ENCODE data around the gene MAPKAPK2. TPM values are rescaled to one million over a fixed set of nuclear protein-coding genes. Genes with fewer than 3 reads are reported as not detected.
A peak's percentile ranks its signal among the peaks of the same experiment; 100 is the strongest.

Gene MAPKAPK2
- total and polyA plus RNA-seq, 2 donors (not counting 1 experiment from before 2014, with no cell fraction given), result 60.3 to 85.8 TPM

DNA sequence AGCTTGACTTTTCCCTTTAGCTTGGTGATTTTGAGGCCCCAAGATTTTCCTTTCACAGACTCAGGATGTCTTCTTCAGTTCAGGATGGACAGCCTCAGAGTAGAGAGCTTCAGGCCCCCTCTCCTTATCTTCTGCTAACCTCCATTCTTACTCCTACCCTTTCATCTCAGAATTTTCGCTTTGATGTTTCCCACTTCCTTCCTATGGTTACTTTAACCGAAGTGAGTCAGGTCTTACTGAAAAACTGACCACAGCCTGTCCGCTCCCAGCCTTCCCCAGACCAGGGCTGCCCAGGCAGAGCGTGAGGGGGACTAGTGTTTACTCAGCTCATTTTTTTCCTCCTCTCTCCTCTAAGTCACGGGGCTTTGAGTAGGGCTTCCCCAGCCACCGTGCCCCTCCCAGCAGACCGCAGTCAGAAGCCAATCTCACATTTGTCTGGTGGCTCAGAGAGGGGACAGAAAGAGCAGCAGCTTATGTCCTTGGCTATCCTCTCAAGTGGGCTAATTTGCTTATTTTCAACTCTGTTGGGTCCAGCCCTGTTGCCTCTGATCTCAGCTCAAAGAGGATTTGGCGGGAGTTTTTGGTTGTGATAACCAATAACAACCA lies 81.6 kb downstream of the MAPKAPK2 start:
- no peak overlapping the region for H2AFZ ChIP-seq (ENCODE audit: insufficient read depth, low read depth, low read length, poor library complexity, severe bottlenecking)
- Mint-ChIP-seq H3K4me3 (peak overlapping the region; percentile 69), H3K4me1 (peaks cover 51% of the 10 kb centered on the region), H3K27me3 (no peaks in the 10 kb centered on the region), H3K9me3 (ENCODE audit: insufficient read depth) (no peaks in the 10 kb centered on the region), H3K27ac (peak overlapping the region; percentile 51)
- DNase-seq (peak; percentile 74), ATAC-seq (ENCODE audit: low read depth) (peak; percentile 75)
- POLR2A ChIA-PET, result interaction anchor here (1.3 kb wide), 1 partner anchor 36 kb away, joined by 4 read pairs; no protein-coding TSS in a partner anchor
- H3K9me3 ChIP-seq (ENCODE audit: control extremely low read depth in 1 of 3, control insufficient read depth in 2 of 3, insufficient read depth in 1 of 3, low read length in 2 of 3), result peaks cover 0 to 2% (median 0%) of the 10 kb centered on the region in 3 donors
- 0% methylated on average over 4 of the region's 8 CpGs for WGBS (ENCODE audit: insufficient coverage)
- no peaks in the 10 kb centered on the region for H4K20me1 ChIP-seq (ENCODE audit: control insufficient read depth, insufficient read depth, low read length, poor library complexity, severe bottlenecking)
- peaks cover 36 to 41% of the 10 kb centered on the region in 2 donors for H3K4me1 ChIP-seq (ENCODE audit: control insufficient read depth in 2 of 2, insufficient read depth in 2 of 2, low read length in 2 of 2)
- no peaks in the 10 kb centered on the region for H3K27me3 ChIP-seq (replicated peaks in 1 of 4; ENCODE audit: control extremely low read depth in 1 of 4, control insufficient read depth in 3 of 4, insufficient read depth in 4 of 4, low read length in 3 of 4)
- H3K4me3 ChIP-seq (ENCODE audit: control extremely low read depth in 1 of 5, extremely low read depth in 1 of 5, insufficient read depth in 1 of 5, low read depth in 2 of 5, low read length in 4 of 5), result no peak overlapping the region
- intact Hi-C loops (cut with micrococcal nuclease), result loop anchor here (5.0 kb wide), 1 partner anchor 41 kb away; no protein-coding TSS in a partner anchor
- CTCF ChIA-PET, result interaction anchor here (0.6 to 10.9 kb wide), 8 partner anchors 9 to 216 kb away, joined by 4 to 81 read pairs (median 6); no protein-coding TSS in a partner anchor
- no peaks in the 10 kb centered on the region for H3K36me3 ChIP-seq (replicated peaks in 1 of 2; ENCODE audit: control extremely low read depth in 1 of 2, control insufficient read depth in 1 of 2, extremely low read depth in 1 of 2, insufficient read depth in 2 of 2, low read length in 1 of 2)
- no peak overlapping the region for H3K9ac ChIP-seq (ENCODE audit: low read length)
- H3K79me2 ChIP-seq (ENCODE audit: control insufficient read depth, insufficient read depth, low read length), result no peaks in the 10 kb centered on the region
- peak overlapping the region; percentile 49 for H3K4me2 ChIP-seq (replicated peaks; ENCODE audit: low read depth, low read length, poor library complexity, severe bottlenecking)
- H3K27ac ChIP-seq (ENCODE audit: low read length in 2 of 2), result no peak overlapping the region
- no peak for TF ChIP-seq EZH2 (IDR thresholded peaks at IDR 0.05; ENCODE audit: borderline replicate concordance, insufficient read depth, low read depth, low read length, poor library complexity, severe bottlenecking)

DNA sequence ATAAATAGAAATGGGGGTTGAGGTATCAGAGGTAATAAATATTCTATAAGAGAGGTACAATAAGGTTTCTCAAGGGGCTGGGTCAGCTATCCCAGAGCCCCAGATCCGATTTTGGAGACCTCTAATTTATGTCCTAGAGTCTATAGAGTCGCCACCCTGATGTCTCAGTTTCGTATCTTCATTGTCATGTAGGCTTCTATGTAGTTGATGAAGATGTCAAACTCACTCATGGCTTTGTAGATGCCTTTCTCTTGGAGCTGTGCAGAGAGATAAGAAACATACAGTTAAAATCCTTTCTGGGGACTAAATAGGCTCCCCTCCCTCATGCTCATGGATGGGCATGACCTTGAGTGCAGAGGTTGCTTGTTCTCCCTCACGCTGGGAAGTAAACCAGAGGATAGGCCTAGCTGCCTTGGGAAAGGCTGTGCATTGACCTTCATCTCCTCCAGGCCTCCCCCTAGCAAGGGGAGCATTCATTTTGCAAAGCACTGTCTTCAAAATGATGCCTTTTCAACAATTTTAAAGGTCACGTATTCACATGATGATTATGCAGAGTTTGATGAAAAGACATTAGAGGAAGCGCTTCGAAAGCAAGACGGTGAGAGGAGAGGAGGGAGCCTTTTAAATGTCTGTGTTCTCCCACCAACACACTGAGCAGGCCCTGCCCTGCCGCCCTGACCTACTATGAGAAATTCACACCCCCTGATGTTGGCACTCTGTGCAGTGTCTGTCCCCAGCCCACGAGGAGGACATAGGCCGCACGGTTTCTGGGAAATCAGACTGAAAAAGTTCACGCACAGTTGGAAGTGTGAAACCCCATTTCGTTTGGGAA lies 84.0 kb downstream of the MAPKAPK2 start:
- TF ChIP-seq CTCF (IDR thresholded peaks at IDR 0.05) (no peak), EZH2 (IDR thresholded peaks at IDR 0.05; ENCODE audit: borderline replicate concordance, insufficient read depth, low read depth, low read length, poor library complexity, severe bottlenecking) (no peak)
- H3K4me3 ChIP-seq (ENCODE audit: control extremely low read depth in 1 of 5, extremely low read depth in 1 of 5, insufficient read depth in 1 of 5, low read depth in 2 of 5, low read length in 4 of 5), result no peak overlapping the region
- peaks cover 0 to 1% (median 0%) of the 10 kb centered on the region in 3 donors for H3K9me3 ChIP-seq (ENCODE audit: control extremely low read depth in 1 of 3, control insufficient read depth in 2 of 3, insufficient read depth in 1 of 3, low read length in 2 of 3)
- H3K4me1 Mint-ChIP-seq, result peaks cover 73% of the 10 kb centered on the region
- DNase-seq (no peak), ATAC-seq (ENCODE audit: low read depth) (no peak)
- H3K9ac ChIP-seq (ENCODE audit: low read length), result no peak overlapping the region
- H3K36me3 ChIP-seq (replicated peaks in 1 of 2; ENCODE audit: control extremely low read depth in 1 of 2, control insufficient read depth in 1 of 2, extremely low read depth in 1 of 2, insufficient read depth in 2 of 2, low read length in 1 of 2), result no peaks in the 10 kb centered on the region
- H4K20me1 ChIP-seq (ENCODE audit: control insufficient read depth, insufficient read depth, low read length, poor library complexity, severe bottlenecking), result no peaks in the 10 kb centered on the region
- intact Hi-C loops (cut with micrococcal nuclease), result loop anchor here (5.0 kb wide), 1 partner anchor 39 kb away; no protein-coding TSS in a partner anchor
- H3K9me3 Mint-ChIP-seq (ENCODE audit: insufficient read depth), result no peaks in the 10 kb centered on the region
- peak overlapping the region; percentile 48 for H3K4me3 Mint-ChIP-seq
- no peaks in the 10 kb centered on the region for H3K79me2 ChIP-seq (ENCODE audit: control insufficient read depth, insufficient read depth, low read length)
- no peaks in the 10 kb centered on the region for H3K27me3 Mint-ChIP-seq
- peak overlapping the region; percentile 42 for H3K27ac Mint-ChIP-seq
- H3K4me2 ChIP-seq (replicated peaks; ENCODE audit: low read depth, low read length, poor library complexity, severe bottlenecking), result peak overlapping the region; percentile 25
- no peaks in the 10 kb centered on the region for H3K27me3 ChIP-seq (replicated peaks in 1 of 4; ENCODE audit: control extremely low read depth in 1 of 4, control insufficient read depth in 3 of 4, insufficient read depth in 4 of 4, low read length in 3 of 4)
- POLR2A ChIA-PET, result interaction anchor here (0.8 to 1.1 kb wide), 2 partner anchors 9 to 27 kb away, joined by 3 read pairs; no protein-coding TSS in a partner anchor
- H2AFZ ChIP-seq (ENCODE audit: insufficient read depth, low read depth, low read length, poor library complexity, severe bottlenecking), result no peak overlapping the region
- H3K27ac ChIP-seq (ENCODE audit: low read length in 2 of 2), result no peak overlapping the region
- 71% methylated on average over 9 of the region's 14 CpGs for WGBS (ENCODE audit: insufficient coverage)
- CTCF ChIA-PET, result interaction anchor here (0.5 to 10.9 kb wide), 14 partner anchors 11 to 214 kb away, joined by 3 to 81 read pairs (median 3); no protein-coding TSS in a partner anchor
- H3K4me1 ChIP-seq (ENCODE audit: control insufficient read depth in 2 of 2, insufficient read depth in 2 of 2, low read length in 2 of 2), result peaks cover 59 to 65% of the 10 kb centered on the region in 2 donors
